GM08714 (cell line): Measurements from ENCODE around the gene S100P.

ENCODE experiments used
- H3K4me3 ChIP-seq: fragments of 200-500 bp; sonication (Bioruptor generic); 2 replicates; pipeline ENCODE4 v1.5.1; 2014; ENCODE audit warnings: mild to moderate bottlenecking, low read length, inconsistent platforms
- ZNF274 ChIP-seq: IDR thresholded peaks from 2 replicates; pipeline ENCODE4 v1.6.1; 2012; ENCODE audit warnings: mild to moderate bottlenecking, low read depth, low read length

The S100P gene

DNA sequence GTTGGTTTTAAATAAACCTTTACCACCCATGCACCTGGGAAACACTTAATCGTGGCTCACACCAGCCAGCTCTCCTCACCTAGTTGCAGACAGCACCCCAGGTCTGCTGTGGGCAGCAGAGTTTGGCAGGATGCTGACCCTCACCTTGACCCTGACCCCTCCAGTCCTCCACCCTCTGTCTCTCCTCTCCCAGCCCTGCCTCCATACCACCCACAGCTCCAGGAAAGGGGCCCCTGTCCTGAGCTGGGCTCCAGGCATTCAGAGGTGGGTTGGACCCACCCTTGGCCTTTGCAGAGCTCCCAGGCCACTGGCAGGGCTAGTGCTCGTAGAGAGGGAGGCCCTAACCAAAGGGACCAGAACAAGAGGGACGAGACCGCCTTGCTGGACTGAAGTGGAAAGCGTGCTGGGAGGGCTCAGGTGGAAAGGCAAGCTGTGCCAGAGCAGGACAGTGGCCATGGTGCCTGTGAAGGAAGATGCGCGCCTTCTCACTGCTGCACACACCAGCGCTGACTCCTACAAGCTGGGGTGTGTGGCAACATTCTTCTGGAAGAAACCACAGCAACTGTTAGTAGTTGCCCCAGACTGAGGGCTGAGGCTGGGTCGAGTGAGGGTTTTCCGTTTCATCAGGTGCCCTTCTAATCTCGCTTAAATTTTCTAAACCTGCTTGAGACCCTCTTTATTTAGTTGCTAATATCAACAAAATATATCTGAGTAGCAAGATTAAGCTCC lies 10.7 kb upstream of the S100P start:
- no peak for TF ChIP-seq ZNF274
- H3K4me3 ChIP-seq, result no peak overlapping the region

GRCh38 chr4:6684656-6685055 lies 9.0 kb upstream of the S100P start:
- H3K4me3 ChIP-seq, result no peak overlapping the region
- no peak for TF ChIP-seq ZNF274

GRCh38 chr4:6686104-6686787 lies 7.4 kb upstream of the S100P start:
- no peak overlapping the region for H3K4me3 ChIP-seq
- no peak for TF ChIP-seq ZNF274

DNA sequence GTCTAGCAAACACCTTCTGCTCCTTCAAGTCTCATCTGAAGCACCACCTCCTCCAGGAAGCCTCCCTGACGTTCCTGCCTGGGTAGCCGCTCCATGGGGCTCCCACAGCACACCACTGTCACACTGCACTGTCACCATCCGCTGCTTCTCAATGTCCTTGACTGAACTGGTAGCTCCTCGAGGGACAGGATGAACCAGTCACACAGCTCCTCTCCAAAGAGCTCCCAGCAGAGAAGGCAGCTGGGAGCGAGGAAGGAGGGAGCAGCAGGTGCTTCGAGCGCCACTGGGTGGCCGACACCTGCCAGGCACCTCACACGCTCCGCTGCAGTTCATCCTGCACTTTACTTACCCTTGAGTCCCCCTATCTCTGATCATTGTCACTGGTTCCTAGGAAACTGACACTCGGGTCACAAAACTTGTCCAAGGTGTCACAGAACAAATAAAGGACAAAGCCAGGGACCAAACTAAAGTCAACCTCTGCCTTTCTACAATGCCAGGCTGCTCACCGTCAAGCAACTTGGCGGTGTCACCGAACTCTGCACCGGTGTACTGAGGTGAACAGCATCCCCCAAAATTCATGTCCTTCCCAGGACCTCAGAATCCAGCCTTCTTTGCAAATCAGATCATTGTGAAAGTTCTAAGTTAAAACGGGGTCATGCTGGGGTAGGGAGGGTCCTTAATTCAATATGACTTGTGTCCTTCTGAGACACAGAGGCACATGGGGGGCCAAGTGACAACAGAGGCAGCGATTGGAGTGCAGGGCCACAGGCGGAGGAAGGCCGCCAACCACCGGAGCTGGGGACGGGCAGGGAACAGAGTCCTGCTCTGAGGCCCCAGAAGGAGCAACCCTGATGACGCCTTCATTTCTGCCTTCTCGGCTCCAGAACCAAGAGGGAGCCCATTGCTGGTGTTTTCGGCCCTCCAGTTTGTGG lies 5.5 kb upstream of the S100P start:
- TF ChIP-seq ZNF274, result no peak
- H3K4me3 ChIP-seq, result no peak overlapping the region

- no peak overlapping the region for H3K4me3 ChIP-seq
- TF ChIP-seq ZNF274, result no peak
Observed at GRCh38 chr4:6688879-6689505, 4.7 kb upstream of the S100P start.

DNA sequence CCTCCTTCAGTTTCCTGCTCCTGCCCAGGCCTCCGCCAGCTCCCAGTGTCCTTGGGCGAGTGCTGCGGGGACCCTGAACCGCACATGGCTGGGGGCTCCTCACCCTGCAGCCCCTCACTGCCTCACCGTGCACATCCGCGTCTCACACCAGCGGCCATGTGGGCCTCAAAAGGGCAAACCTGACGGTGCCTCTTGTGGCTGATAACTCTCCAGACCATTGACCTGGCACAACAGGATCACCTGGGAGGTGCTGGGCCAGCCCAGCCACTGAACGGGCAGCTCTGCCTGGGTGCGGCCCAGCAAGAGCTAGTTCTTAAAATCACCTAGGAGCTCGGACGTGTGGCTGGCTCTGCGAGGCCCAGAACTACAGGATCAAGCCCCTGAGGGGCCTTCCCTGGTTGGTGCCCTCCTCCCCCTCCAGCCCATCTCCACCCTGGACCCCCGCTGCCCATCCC lies 4.1 kb upstream of the S100P start:
- no peak overlapping the region for H3K4me3 ChIP-seq
- TF ChIP-seq ZNF274, result no peak

GRCh38 chr4:6692379-6692778 lies 1.3 kb upstream of the S100P start:
- TF ChIP-seq ZNF274, result no peak
- H3K4me3 ChIP-seq, result no peak overlapping the region

GRCh38 chr4:6692806-6693205 lies 872 bp upstream of the S100P start:
- TF ChIP-seq ZNF274, result no peak
- no peak overlapping the region for H3K4me3 ChIP-seq

GRCh38 chr4:6694177-6694901 lies 661 bp downstream of the S100P start:
- no peak overlapping the region for H3K4me3 ChIP-seq
- no peak for TF ChIP-seq ZNF274

DNA sequence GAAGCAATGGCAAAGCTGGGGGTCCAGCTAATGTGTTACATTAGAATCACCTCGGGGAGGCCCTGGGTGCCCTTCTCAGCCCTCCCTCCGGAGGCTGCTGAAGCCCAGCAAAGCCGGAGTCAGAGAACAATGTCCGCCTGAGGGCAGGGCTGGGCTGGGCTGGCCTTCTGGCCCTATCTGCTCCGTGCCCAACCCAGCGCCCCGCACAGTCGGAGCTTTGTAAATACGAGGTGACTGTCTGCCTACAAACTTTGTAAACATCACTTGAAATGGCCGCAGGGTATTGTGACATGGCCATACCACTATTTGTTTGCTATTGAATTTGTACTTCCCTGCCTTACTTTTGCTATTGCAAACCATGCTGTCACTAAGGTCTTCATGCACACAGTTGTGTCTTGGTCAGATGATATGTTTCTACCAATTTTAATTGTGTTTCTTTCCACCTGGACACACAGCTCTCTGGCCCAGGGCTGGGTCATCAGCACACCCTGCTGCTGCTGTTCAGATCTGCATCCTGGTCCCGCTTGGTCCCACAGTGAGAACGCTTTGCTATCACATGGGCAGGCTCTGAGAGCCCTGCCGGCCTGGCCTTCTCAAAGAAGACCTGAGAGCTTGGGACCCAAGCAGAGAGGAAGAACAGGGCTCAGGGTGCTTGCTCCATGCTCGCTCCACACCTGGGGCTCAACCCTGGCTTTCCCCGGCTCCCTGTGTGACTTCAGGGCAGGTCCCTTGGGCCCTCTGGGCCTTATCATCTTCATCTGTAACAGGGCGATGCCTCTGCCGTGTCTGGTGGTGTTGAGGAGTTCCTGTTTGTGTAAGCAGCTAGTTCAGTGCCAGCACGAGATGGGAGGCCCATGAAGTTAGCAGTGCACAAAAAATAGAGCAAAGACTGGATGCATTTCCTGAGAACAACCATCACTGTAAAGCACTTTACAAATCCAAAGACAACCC lies 2.3 kb downstream of the S100P start:
- no peak overlapping the region for H3K4me3 ChIP-seq

GRCh38 chr4:6696611-6697010 lies 2.9 kb downstream of the S100P start:
- no peak overlapping the region for H3K4me3 ChIP-seq

More for the DNA sequence above, 2.3 kb downstream of the S100P start:
- no peak for TF ChIP-seq ZNF274

GRCh38 chr4:6697131-6697530 lies 3.5 kb downstream of the S100P start:
- H3K4me3 ChIP-seq, result no peak overlapping the region
- no peak for TF ChIP-seq ZNF274

More at GRCh38 chr4:6696611-6697010, 2.9 kb downstream of the S100P start:
- no peak for TF ChIP-seq ZNF274
